GM12891 (cell line): ENCODE measurements around the gene ANKH.

Experiments used
- DNase-seq: peaks from one replicate; pipeline ENCODE4 v3.0.0; 2011; ENCODE audit warnings: low spot score; ENCODE audit not compliant: insufficient read length
- FAIRE-seq: peaks from 2 replicates; lab custom pipeline; 2011; peaks lifted over from hg19 to GRCh38; lab: Jason Lieb, UNC
- PAX5 ChIP-seq: IDR thresholded peaks from 2 replicates; pipeline ENCODE4 v1.6.1; 2011; ENCODE audit warnings: low read length, moderate library complexity, mild to moderate bottlenecking; ENCODE audit not compliant: insufficient read depth, severe bottlenecking
- POLR2A ChIP-seq: IDR thresholded peaks from 2 replicates; pipeline ENCODE4 v1.6.1; 2011; ENCODE audit warnings: low read depth, low read length, control low read depth
- POLR2AphosphoS5 ChIP-seq: IDR thresholded peaks from 2 replicates; pipeline ENCODE4 v1.6.1; 2011; ENCODE audit warnings: low read depth, low read length, control low read depth
- POU2F2 ChIP-seq: IDR thresholded peaks from 2 replicates; pipeline ENCODE4 v1.6.1; 2011; ENCODE audit warnings: low read depth, mild to moderate bottlenecking, control low read depth, low read length, moderate library complexity
- SPI1 ChIP-seq: IDR thresholded peaks from 2 replicates; pipeline ENCODE4 v1.6.1; 2011; ENCODE audit warnings: low read depth, low read length, control low read depth
- TAF1 ChIP-seq: IDR thresholded peaks from 2 replicates; pipeline ENCODE4 v1.6.1; 2011; ENCODE audit warnings: low read depth, low read length, control low read depth

Gene ANKH

GRCh38 chr5:14766584-14766983 is 105.0 kb downstream of the ANKH start:
- DNase-seq = no peak
- TF ChIP-seq POLR2AphosphoS5 = no peak
- TF ChIP-seq POU2F2 = no peak
- no peak for TF ChIP-seq POLR2A
- no peak for TF ChIP-seq TAF1
- TF ChIP-seq PAX5 = no peak
- no peak for TF ChIP-seq SPI1
- FAIRE-seq = no peak

- FAIRE-seq = no peak
- TF ChIP-seq SPI1 (no peak), POU2F2 (no peak), POLR2A (no peak), POLR2AphosphoS5 (no peak), TAF1 (no peak), PAX5 (no peak)
- DNase-seq = no peak
Observed at GRCh38 chr5:14765587-14765986, 106.0 kb downstream of the ANKH start.

- peak; percentile 13 for FAIRE-seq
- DNase-seq = no peak
- TF ChIP-seq TAF1 (no peak), POLR2AphosphoS5 (no peak), POU2F2 (no peak), POLR2A (no peak), PAX5 (no peak)
Observed at GRCh38 chr5:14762549-14763216, 108.9 kb downstream of the ANKH start.

- no peak for DNase-seq
- TF ChIP-seq POU2F2 (no peak), PAX5 (no peak), POLR2A (no peak)
- no peak for FAIRE-seq
Observed at GRCh38 chr5:14760548-14761002, 111.0 kb downstream of the ANKH start.

GRCh38 chr5:14759744-14760547 is 111.6 kb downstream of the ANKH start:
- FAIRE-seq = no peak
- TF ChIP-seq TAF1 (no peak), PAX5 (no peak), POLR2A (no peak), POLR2AphosphoS5 (no peak), SPI1 (no peak), POU2F2 (no peak)

GRCh38 chr5:14757850-14758249 is 113.7 kb downstream of the ANKH start:
- no peak for FAIRE-seq
- DNase-seq = no peak
- no peak for TF ChIP-seq POLR2AphosphoS5
- TF ChIP-seq POU2F2 = no peak
- no peak for TF ChIP-seq POLR2A
- TF ChIP-seq TAF1 = no peak
- TF ChIP-seq PAX5 = no peak
- no peak for TF ChIP-seq SPI1

More at GRCh38 chr5:14759744-14760547, 111.6 kb downstream of the ANKH start:
- DNase-seq = no peak

GRCh38 chr5:14756478-14756877 is 115.1 kb downstream of the ANKH start:
- FAIRE-seq (no peak), DNase-seq (no peak)
- TF ChIP-seq POLR2AphosphoS5 (no peak), SPI1 (no peak), PAX5 (no peak), POU2F2 (no peak), TAF1 (no peak), POLR2A (no peak)

- no peak for TF ChIP-seq POU2F2
- no peak for TF ChIP-seq POLR2A
- no peak for TF ChIP-seq PAX5
- no peak for TF ChIP-seq TAF1
- no peak for TF ChIP-seq SPI1
- no peak for TF ChIP-seq POLR2AphosphoS5
- no peak for DNase-seq
- FAIRE-seq = no peak
Observed at GRCh38 chr5:14753947-14754346, 117.6 kb downstream of the ANKH start.

- TF ChIP-seq POU2F2 = no peak
- no peak for TF ChIP-seq PAX5
- DNase-seq (no peak), FAIRE-seq (no peak)
Observed at GRCh38 chr5:14753292-14753691, 118.3 kb downstream of the ANKH start.

GRCh38 chr5:14752497-14753071 is 119.0 kb downstream of the ANKH start:
- TF ChIP-seq PAX5 = no peak
- TF ChIP-seq SPI1 = peak; percentile 4; the same call in 1 of the 2 replicates

More at GRCh38 chr5:14752497-14753071, 119.0 kb downstream of the ANKH start:
- FAIRE-seq (no peak), DNase-seq (no peak)
